Measurements from ENCODE around the gene KRT81.
"Not testable (repeated sequence)": the region's sequence is repeated elsewhere in the genome, so short reads cannot be mapped to it uniquely, and the experiment has no call there.

Gene KRT81

GRCh38 chr12:52241205-52241842 lies 50.0 kb downstream of the KRT81 start:
- no peak for DNase-seq (ENCODE audit: low read depth)

GRCh38 chr12:52240247-52240646 lies 51.1 kb downstream of the KRT81 start:
- DNase-seq (ENCODE audit: low read depth), result not testable (repeated sequence)

DNA sequence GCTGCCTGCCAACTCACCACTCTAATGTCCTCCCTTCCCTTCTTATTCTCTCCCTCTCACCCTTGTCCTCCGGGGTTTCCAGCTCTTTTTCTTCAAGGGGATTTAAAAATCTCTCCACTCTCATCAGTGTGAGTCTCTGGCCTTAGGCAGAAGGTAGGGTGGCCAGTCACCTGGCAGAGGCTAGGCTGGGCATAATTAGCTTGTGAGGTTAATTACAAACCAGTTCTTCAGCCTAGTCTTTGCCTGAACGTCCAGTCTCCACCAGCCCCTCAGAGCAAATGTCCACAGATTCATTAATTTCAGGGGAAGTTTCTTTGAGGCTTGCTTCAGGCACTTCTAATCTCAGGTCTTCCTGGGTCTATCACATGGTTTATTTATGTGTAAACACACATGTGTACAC lies 51.6 kb downstream of the KRT81 start:
- DNase-seq (ENCODE audit: low read depth), result no peak

- DNase-seq (ENCODE audit: low read depth), result no peak
These were observed 52.3 kb downstream of the KRT81 start for GRCh38 chr12:52238916-52239646.

DNA sequence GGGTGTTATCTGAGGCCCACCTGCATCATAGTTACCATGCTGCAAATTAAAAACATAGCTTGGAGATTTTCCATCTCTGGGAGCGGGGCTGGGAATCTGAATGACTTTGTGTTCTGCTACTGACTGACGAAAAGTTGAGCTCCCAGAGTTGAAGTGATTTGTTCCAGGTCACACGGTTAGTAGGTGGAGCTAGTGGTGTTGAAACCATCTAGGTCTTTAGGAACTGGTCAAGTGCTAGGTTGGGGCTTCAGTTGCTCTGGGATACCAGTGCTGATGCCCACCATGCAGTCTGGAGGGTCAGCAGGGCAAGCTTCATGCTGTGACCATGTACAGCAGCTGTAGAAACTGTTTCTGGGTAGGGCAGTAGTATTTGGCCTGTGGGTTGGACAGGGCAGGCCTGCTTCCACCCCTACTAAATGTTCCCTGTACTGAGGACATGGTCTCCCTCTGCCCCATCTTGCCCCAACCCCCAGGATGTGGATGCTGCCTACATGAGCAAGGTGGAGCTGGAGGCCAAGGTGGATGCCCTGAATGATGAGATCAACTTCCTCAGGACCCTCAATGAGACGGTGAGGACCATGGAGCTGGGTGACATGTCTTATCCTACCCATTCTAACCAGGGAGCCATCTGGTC lies 53.0 kb downstream of the KRT81 start:
- DNase-seq (ENCODE audit: low read depth), result no peak

GRCh38 chr12:52236386-52237050 lies 54.8 kb downstream of the KRT81 start:
- no peak for DNase-seq (ENCODE audit: low read depth)
